Measurements from ENCODE around the gene RGS3.

The RGS3 gene

GRCh38 chr9:113568081-113568435 lies 104.5 kb downstream of the RGS3 start:
- no peak for DNase-seq (ENCODE audit: low read depth in 1 of 2, low spot score in 1 of 2)
- no peaks in the 10 kb centered on the region for H3K27me3 ChIP-seq (ENCODE audit: insufficient read depth, poor library complexity, severe bottlenecking)
- no peak overlapping the region for H3K4me3 ChIP-seq (replicated peaks; ENCODE audit: insufficient read depth, low read length)
- TF ChIP-seq GABPA (IDR thresholded peaks at IDR 0.05; ENCODE audit: low read depth) (no peak), POLR2AphosphoS5 (IDR thresholded peaks at IDR 0.05; ENCODE audit: low read depth) (no peak), REST (IDR thresholded peaks at IDR 0.05; ENCODE audit: insufficient replicate concordance, low read depth) (no peak), SPI1 (IDR thresholded peaks at IDR 0.05; ENCODE audit: borderline replicate concordance, low read depth) (no peak)
- TF ChIP-seq, protein P1, sequence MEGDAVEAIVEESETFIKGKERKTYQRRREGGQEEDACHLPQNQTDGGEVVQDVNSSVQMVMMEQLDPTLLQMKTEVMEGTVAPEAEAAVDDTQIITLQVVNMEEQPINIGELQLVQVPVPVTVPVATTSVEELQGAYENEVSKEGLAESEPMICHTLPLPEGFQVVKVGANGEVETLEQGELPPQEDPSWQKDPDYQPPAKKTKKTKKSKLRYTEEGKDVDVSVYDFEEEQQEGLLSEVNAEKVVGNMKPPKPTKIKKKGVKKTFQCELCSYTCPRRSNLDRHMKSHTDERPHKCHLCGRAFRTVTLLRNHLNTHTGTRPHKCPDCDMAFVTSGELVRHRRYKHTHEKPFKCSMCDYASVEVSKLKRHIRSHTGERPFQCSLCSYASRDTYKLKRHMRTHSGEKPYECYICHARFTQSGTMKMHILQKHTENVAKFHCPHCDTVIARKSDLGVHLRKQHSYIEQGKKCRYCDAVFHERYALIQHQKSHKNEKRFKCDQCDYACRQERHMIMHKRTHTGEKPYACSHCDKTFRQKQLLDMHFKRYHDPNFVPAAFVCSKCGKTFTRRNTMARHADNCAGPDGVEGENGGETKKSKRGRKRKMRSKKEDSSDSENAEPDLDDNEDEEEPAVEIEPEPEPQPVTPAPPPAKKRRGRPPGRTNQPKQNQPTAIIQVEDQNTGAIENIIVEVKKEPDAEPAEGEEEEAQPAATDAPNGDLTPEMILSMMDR (IDR thresholded peaks at IDR 0.05; ENCODE audit: insufficient read depth, low read length): no peak
- H3K27ac ChIP-seq (replicated peaks): no peak overlapping the region

- DNase-seq (ENCODE audit: low read depth in 1 of 2, low spot score in 1 of 2): no peak
- TF ChIP-seq POLR2AphosphoS5 (IDR thresholded peaks at IDR 0.05; ENCODE audit: low read depth) (no peak), REST (IDR thresholded peaks at IDR 0.05; ENCODE audit: insufficient replicate concordance, low read depth) (no peak), GABPA (IDR thresholded peaks at IDR 0.05; ENCODE audit: low read depth) (no peak), SPI1 (IDR thresholded peaks at IDR 0.05; ENCODE audit: borderline replicate concordance, low read depth) (no peak)
- TF ChIP-seq, protein P1 (IDR thresholded peaks at IDR 0.05; ENCODE audit: insufficient read depth, low read length): no peak
- no peak overlapping the region for H3K4me3 ChIP-seq (replicated peaks; ENCODE audit: insufficient read depth, low read length)
- H3K27me3 ChIP-seq (ENCODE audit: insufficient read depth, poor library complexity, severe bottlenecking): no peaks in the 10 kb centered on the region
- H3K27ac ChIP-seq (replicated peaks): no peak overlapping the region
Measured at GRCh38 chr9:113568571-113569321, 105.2 kb downstream of the RGS3 start.

- Histone ChIP-seq H3K4me3 (replicated peaks; ENCODE audit: insufficient read depth, low read length) (no peak overlapping the region), H3K27me3 (ENCODE audit: insufficient read depth, poor library complexity, severe bottlenecking) (no peaks in the 10 kb centered on the region), H3K27ac (replicated peaks) (no peak overlapping the region)
- DNase-seq (ENCODE audit: low read depth in 1 of 2, low spot score in 1 of 2): no peak
- TF ChIP-seq GABPA (IDR thresholded peaks at IDR 0.05; ENCODE audit: low read depth) (no peak), POLR2AphosphoS5 (IDR thresholded peaks at IDR 0.05; ENCODE audit: low read depth) (no peak), SPI1 (IDR thresholded peaks at IDR 0.05; ENCODE audit: borderline replicate concordance, low read depth) (no peak), REST (IDR thresholded peaks at IDR 0.05; ENCODE audit: insufficient replicate concordance, low read depth) (no peak)
- TF ChIP-seq, protein P1 (IDR thresholded peaks at IDR 0.05; ENCODE audit: insufficient read depth, low read length): no peak
Measured at GRCh38 chr9:113569472-113570060, 106.0 kb downstream of the RGS3 start.
